ENCODE results near the gene FN3KRP.

DNA sequence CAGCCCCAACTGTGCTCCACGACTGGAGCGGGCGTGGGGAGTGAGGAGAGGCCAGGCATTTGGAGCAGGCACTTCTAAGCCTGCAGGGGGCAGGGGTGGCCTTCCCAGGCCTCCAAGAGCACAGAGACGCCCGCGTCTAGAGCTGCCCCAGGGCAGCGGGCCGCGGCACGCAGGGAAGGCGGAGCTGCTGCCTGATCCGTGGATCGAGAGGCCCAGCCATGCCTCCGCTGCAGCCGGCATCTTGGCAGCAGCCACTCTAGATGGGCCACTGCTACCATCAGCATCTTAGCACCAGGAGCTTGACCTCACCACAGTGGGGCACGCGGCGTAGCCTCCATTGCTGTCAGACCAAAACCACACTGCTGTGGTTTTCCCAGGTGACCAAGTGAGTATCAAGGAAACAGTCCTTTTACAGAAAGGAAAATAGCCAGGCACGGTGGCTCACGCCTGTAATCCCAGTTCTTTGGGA, 47.8 kb upstream of the FN3KRP start:
- TF ChIP-seq ZNF384 (IDR thresholded peaks at IDR 0.05; ENCODE audit: borderline replicate concordance, low read depth, low read length), result no peak
- TF ChIP-seq IKZF1 (conservative IDR thresholded peaks at IDR 0.05), result no peak
- TF ChIP-seq SIN3A (IDR thresholded peaks at IDR 0.05; ENCODE audit: low read depth, low read length), result no peak
- no peak for TF ChIP-seq EED (IDR thresholded peaks at IDR 0.05; ENCODE audit: low read depth)
- TF ChIP-seq, protein P1, sequence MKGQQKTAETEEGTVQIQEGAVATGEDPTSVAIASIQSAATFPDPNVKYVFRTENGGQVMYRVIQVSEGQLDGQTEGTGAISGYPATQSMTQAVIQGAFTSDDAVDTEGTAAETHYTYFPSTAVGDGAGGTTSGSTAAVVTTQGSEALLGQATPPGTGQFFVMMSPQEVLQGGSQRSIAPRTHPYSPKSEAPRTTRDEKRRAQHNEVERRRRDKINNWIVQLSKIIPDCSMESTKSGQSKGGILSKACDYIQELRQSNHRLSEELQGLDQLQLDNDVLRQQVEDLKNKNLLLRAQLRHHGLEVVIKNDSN (IDR thresholded peaks at IDR 0.05; ENCODE audit: borderline replicate concordance, extremely low read length, insufficient read depth, low read depth, low read length), result no peak
- TF ChIP-seq, protein P2, sequence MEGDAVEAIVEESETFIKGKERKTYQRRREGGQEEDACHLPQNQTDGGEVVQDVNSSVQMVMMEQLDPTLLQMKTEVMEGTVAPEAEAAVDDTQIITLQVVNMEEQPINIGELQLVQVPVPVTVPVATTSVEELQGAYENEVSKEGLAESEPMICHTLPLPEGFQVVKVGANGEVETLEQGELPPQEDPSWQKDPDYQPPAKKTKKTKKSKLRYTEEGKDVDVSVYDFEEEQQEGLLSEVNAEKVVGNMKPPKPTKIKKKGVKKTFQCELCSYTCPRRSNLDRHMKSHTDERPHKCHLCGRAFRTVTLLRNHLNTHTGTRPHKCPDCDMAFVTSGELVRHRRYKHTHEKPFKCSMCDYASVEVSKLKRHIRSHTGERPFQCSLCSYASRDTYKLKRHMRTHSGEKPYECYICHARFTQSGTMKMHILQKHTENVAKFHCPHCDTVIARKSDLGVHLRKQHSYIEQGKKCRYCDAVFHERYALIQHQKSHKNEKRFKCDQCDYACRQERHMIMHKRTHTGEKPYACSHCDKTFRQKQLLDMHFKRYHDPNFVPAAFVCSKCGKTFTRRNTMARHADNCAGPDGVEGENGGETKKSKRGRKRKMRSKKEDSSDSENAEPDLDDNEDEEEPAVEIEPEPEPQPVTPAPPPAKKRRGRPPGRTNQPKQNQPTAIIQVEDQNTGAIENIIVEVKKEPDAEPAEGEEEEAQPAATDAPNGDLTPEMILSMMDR (IDR thresholded peaks at IDR 0.05 in 2 of 3, conservative IDR thresholded peaks at IDR 0.05 in 1 of 3; ENCODE audit: control insufficient read depth in 2 of 3, extremely low read depth in 1 of 3, insufficient read depth in 1 of 3, low read depth in 3 of 3, low read length in 3 of 3), result peak; percentile 43 to 56 (median 46); a peak in 4 of 6 replicates
- TF ChIP-seq FOS (IDR thresholded peaks at IDR 0.05; ENCODE audit: borderline replicate concordance, extremely low read depth, insufficient read length), result no peak
- no peak for TF ChIP-seq RFX5 (IDR thresholded peaks at IDR 0.05; ENCODE audit: low read depth, low read length)

Measured in GM12878 (cell line).